OCI-M1 (cell line): Measurements from ENCODE around the gene PCCB.
"Not testable (repeated sequence)": the region's sequence is repeated elsewhere in the genome, so short reads cannot be mapped to it uniquely, and the experiment has no call there.

Experiments used
- DNase-seq: peaks from one replicate; lab custom pipeline; 2025; lab: John Stamatoyannopoulos, UW

The PCCB gene

GRCh38 chr3:136262559-136262958 is 12.4 kb downstream of the PCCB start:
- DNase-seq = no peak

DNA sequence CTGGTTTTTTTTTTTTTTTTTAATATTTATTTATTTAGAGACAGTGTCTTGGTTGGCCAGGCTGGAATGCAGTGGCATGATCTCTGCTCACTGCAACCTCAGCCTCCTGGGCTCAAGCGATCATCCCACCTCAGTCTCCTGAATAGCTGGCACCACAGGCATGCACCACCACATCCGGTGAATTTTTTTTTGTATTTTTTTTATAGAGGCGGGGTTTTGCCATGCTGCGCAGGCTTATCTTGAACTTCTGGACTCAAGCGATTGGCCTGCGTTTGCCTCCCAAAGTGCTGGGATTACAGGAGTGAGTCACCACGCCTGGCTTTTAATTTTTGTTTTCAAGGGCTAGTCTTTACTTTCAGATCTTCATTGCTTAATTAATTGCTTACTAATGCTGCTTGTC is 13.1 kb downstream of the PCCB start:
- no peak for DNase-seq

GRCh38 chr3:136266468-136267125 is 16.5 kb downstream of the PCCB start:
- not testable (repeated sequence) for DNase-seq

DNA sequence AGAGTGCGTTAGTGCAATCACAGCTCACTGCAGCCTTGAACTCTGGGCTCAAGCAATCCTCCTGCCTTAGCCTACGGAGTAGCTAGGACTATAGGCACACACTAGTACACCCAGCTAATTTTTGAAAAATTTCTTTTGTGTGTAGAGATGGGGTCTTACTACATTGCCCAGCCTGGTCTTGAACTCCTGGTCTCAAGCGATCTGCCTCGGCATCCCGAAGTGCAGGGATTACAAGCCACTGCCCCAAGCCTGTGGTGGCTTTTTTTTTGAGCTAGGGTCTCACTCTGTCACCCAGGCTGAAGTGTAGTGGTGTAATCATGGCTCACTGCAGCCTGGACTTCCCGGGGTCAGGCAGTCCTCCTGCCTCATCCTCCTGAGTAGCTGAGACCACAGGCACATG is 17.1 kb downstream of the PCCB start:
- DNase-seq = no peak

GRCh38 chr3:136270179-136270578 is 20.0 kb downstream of the PCCB start:
- DNase-seq = no peak

GRCh38 chr3:136271626-136272025 is 21.5 kb downstream of the PCCB start:
- DNase-seq = peak; percentile 23

DNA sequence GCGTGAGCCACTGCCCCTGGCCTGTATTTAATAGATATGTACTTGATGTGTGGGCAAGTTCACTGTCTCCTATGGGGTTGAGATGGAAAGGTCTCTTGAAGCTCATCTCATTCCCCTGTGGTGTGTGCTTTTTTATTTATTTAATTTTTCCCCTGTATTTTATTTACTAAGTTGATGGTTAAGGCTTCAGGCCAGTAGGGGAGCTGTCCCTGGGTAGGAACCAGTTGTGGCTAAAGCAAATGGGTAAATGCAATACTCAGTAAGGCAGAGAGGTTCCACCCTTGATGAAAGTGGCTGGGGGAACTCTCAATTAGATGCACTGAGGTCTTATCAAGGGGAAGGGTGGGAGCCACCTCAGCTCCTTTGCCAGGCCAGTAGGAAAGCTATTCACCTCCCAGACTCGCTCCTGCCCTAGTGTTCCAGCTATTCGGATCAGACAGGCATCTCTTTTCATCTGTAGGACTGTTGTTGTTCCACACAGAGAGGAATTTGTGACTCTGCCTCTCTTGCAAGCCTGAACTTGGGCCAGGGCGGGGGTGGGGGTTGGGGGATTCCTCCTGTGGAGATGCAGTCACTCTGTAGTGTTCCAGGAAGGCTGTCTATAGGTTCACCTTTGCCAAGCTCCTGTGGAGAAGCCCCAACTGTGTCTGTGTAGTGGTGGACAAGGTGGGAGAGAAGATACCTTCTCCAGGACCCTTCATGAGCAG is 26.1 kb downstream of the PCCB start:
- DNase-seq = peak; percentile 5

GRCh38 chr3:136277115-136277514 is 27.0 kb downstream of the PCCB start:
- no peak for DNase-seq

DNA sequence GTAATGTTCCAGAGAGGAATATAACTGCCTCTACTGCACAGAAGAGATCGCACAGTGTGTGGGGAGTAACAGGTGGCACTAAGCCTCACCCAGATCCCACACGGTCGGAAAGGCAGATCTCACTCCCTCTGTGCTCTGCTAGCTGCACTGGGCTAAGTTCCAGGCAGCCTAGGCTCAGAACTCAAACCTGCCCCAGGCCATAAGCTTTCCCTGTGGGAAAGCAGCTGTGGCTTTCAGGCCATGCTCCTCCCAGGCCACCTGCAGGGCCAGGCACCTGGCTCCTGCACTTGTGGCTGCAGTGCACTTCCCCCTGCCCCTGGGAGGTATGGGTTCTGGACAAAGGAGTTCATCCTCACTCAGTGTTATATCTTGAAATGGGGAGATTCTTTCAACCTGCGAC is 27.5 kb downstream of the PCCB start:
- no peak for DNase-seq

DNA sequence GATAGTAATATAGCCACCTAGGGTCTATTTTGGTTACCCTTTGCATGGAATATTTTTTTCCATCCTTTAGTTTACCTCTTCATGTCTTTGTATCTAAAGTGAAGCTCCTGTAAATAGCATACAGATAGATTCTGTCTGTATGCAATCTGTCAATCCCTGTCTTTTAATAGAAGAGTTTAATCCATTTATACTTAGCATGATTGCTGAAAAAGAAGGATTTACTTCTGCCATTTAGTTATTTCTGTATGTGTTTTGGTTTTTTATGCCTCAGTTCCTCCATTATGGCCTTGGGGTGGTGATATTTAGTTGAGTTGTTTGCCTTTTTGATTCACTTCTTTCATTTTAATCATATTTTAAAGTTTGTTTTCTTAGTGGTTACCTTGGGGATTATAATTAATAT is 29.0 kb downstream of the PCCB start:
- DNase-seq = no peak

DNA sequence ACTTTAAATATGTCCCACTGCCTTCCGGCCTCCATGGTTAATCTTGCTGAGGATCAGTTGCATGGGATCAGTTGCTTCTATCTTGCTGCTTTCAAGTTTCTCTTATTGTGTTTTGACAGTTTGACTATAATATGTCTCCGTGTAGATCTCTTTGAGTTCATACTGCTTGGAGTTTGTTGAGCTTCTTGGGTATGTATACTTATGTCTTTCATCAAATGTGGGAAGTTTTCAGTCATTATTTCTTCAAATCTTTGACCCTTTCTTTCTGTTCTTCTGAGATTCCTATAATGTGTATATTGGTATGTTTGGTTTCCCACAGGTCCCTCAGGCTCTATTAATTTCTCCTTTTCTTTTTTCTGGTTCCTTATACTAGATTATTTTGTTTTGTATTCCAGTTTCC is 30.8 kb downstream of the PCCB start:
- DNase-seq = peak; percentile 12

GRCh38 chr3:136281966-136282520 is 31.9 kb downstream of the PCCB start:
- DNase-seq = no peak

- no peak for DNase-seq
These were observed 33.5 kb downstream of the PCCB start for GRCh38 chr3:136283627-136284026.

- DNase-seq = peak; percentile 47
These were observed 41.2 kb downstream of the PCCB start for GRCh38 chr3:136291302-136291701.

GRCh38 chr3:136292500-136292899 is 42.4 kb downstream of the PCCB start:
- DNase-seq = no peak

DNA sequence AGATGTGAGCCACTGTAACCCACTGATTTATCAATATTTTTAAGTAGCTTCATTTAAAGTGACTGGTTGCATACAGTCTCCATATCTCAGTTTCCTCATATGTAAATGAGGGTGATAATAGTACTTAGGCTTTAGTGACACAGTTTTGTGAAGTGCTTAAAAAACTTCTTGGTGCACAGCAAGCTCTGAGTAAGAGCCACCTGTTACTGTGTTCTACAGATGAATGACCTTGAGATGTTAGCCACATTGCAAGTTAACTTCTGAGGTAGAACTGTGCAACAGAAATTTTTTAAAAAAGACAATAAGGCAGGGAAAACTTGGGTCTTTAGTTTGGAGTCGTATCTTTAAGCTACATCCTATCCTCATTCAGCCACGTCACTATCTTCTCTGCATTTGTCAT is 43.1 kb downstream of the PCCB start:
- DNase-seq = no peak

DNA sequence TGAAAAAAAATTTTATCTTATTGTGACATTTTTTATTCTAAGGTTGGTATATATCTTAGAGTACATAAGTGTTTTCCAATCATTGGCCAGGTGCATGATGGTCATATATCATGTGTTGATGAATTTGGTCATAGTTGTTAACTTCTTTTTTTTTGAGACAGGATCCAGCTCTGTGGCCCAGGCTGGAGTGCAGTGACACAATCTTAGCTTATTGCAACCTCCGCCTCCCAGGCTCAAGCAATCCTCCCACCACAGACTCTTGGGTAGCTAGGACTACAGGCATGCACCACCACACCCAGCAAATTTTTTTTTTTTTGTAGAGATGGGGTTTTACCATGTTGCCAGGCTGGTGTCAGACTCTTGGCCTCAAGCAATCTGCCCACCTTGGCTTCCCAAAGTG is 44.0 kb downstream of the PCCB start:
- DNase-seq = no peak

DNA sequence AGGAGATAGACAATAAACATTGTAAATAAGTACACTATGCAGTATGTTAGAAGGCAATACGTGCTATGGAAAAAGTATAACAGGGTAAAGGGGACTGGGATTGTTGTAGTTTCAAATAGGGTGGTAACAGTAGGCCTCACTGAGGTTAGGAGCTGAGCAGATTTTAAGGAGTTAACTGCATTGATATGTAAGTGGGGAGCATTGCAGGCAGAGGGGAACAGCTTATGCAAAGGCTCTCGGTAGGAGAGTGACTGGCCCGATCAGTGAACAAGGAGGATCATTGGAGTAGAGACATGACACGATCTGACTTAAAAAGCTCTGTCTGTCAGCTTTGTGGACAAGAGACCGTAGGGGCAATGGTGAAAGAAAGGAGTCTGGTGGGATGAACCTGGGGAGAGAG is 46.8 kb downstream of the PCCB start:
- DNase-seq = no peak

DNA sequence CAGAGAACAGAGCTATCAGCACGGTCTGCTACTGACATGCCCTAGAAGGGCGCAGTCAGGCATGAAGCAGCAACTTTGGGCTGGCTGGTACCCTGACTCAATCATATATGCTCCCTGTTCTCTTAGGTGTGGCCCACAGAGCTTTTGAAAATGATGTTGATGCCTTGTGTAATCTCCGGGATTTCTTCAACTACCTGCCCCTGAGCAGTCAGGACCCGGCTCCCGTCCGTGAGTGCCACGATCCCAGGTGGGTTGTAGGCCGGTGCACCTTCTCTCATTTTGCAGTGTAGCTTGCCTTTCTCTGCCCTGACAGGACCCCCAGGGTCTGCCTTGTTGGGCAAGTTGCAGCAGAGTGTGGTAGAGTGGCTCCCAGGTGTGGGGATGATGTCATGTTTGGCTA is 47.7 kb downstream of the PCCB start:
- no peak for DNase-seq

GRCh38 chr3:136300444-136300843 is 50.3 kb downstream of the PCCB start:
- no peak for DNase-seq

DNA sequence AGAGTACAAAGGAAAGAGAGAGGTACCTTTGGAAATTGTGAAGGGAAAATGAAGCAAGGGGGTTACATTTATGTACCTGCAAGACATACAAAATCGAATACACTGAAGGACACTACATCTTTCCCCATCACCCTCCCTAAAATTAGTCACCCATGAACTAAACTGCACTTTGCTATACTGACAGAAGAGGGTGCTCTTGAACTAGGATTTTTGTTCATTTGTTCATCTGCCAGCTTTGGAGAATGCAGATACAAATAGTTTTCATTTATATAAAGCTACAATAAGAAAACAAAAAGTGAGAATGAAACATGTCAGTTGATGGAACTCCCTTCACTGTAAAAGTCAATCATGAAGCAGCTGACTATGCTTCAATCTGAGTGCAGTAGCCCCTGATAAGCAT is 55.7 kb downstream of the PCCB start:
- peak; percentile 68 for DNase-seq

DNA sequence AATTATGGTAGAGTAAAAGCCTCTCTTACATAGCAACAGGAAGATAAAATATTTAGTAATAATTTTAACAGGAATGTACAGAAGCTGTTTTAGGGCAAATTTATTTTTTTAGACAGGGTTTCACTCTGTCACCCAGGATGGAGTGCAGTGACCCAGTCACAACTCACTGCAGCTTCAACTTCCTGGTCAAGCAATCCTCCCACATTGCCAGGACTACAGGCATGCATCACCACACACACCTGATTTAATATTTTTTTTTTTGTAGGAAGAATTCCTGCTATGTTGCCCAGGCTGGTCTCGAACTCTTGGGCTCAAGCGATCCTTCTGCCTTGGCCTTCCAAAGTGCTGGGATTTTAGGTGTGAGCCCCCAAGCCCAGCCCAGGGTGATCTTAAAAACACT is 61.1 kb downstream of the PCCB start:
- no peak for DNase-seq

DNA sequence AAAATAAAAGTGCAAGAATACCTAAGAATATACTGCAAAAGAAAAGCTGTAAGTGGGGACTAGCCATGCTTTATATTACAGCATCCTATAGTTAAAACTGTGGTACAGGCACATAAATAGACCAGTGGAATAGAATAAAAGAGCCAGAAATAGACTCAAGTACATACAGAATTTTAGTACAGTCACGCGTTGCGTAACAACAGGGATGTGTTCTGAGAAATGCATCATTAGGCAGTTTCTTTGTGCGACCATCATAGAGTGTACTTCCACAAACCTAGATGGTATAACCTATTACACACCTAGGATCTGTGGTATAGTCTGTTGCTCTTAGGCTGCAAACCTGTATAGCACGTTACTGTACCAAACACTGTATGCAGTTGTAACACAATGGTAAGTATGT is 61.8 kb downstream of the PCCB start:
- DNase-seq = peak; percentile 1

DNA sequence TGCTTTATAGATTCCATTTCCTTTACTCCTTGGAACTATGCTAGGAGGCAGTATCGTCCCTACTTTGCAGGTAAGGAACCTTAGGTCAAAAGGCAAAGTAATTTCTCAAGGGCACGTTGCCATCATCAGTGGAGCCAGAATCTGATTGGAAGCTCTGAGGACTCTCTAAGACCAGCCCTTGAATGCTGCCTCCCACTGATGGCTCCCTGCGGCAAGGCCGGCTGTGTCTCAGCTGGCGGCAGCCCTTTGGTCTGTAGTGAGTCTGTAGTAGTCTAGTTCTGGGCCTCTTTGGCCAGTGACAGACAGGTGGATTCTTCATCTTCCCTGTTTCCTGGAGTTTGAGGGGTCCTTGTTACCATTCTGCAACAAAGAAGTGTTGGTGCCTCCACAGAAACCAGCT is 76.2 kb downstream of the PCCB start:
- DNase-seq = no peak
